NCI-H345 treated with DMSO at 0.1 percent for 48 hours (cell line): ENCODE data around the gene ASAP3.

Source experiments
- DNase-seq: peaks from one replicate; lab custom pipeline; 2025; ENCODE audit not compliant: unreplicated experiment; lab: John Stamatoyannopoulos, UW

Gene ASAP3

GRCh38 chr1:23483321-23484252, at the start of gene ASAP3:
Gene ASAP3, minus strand, starts transcription at chr1:23484179. Its CDS starts 46 bp downstream, at chr1:23484133.
- DNase-seq = no peak

GRCh38 chr1:23533246-23534023, 49.5 kb upstream of the ASAP3 start:
- no peak for DNase-seq

GRCh38 chr1:23531562-23532094, 47.6 kb upstream of the ASAP3 start:
- DNase-seq = no peak

GRCh38 chr1:23530747-23531561, 47.0 kb upstream of the ASAP3 start, which contains the start of gene E2F2:
Gene E2F2, minus strand, starts transcription at chr1:23531233. Its CDS starts 440 bp downstream, at chr1:23530793.
- peak; percentile 75 for DNase-seq

- no peak for DNase-seq
These were observed 46.2 kb upstream of the ASAP3 start for GRCh38 chr1:23530087-23530746.

- DNase-seq = no peak
These were observed 45.4 kb upstream of the ASAP3 start for GRCh38 chr1:23529146-23530086.

GRCh38 chr1:23528250-23528978, 44.4 kb upstream of the ASAP3 start:
- peak; percentile 77 for DNase-seq

- no peak for DNase-seq
These were observed 43.9 kb upstream of the ASAP3 start for GRCh38 chr1:23527900-23528249.

- no peak for DNase-seq
These were observed 43.4 kb upstream of the ASAP3 start for GRCh38 chr1:23527366-23527765.

GRCh38 chr1:23526329-23527041, 42.5 kb upstream of the ASAP3 start:
- no peak for DNase-seq

- no peak for DNase-seq
These were observed 41.7 kb upstream of the ASAP3 start for GRCh38 chr1:23525558-23526250.

GRCh38 chr1:23524716-23525401, 40.9 kb upstream of the ASAP3 start:
- DNase-seq = peak; percentile 97

GRCh38 chr1:23524163-23524562, 40.2 kb upstream of the ASAP3 start:
- DNase-seq = no peak

- DNase-seq = no peak
These were observed 38.4 kb upstream of the ASAP3 start for GRCh38 chr1:23522244-23522982.

GRCh38 chr1:23521588-23521987, 37.6 kb upstream of the ASAP3 start:
- DNase-seq = no peak

GRCh38 chr1:23517581-23517980, 33.6 kb upstream of the ASAP3 start:
- DNase-seq = no peak
